GM12878 (cell line): ENCODE measurements around the gene CDC25C.

Source experiments
- RAD21 ChIP-seq: IDR thresholded peaks from 2 replicates; pipeline ENCODE4 v1.6.1; 2011; ENCODE audit warnings: mild to moderate bottlenecking, low read depth, low read length, moderate library complexity; ENCODE audit not compliant: insufficient read depth
- TCF7 ChIP-seq: IDR thresholded peaks from 2 replicates; pipeline ENCODE4 v1.6.1; 2014; ENCODE audit warnings: antibody characterized with exemption, borderline replicate concordance

DNA sequence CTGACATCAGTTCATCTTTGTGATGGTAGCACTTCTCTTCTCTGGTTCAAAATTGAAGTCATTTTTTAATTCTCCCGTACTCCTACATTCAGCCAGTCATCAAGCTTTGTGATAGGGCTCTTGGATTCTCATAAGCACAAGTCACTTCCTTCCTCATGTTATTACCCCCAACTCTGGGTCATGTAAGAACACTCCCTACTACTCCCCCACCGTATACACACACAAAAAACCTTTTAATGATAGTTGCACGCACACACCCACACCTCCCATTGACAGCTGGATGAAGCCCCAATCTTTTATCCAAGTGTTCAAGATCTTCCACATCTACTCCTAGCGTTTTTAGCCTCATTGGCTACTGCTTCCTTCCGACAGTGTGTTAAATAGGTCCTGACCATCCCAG is 37.7 kb upstream of the CDC25C start:
- no peak for TF ChIP-seq TCF7
- no peak for TF ChIP-seq RAD21
